Keratinocyte (primary cell): ENCODE results near the gene RFX3. TPM values are rescaled to one million over a fixed set of nuclear protein-coding genes. Genes with fewer than 3 reads are reported as not detected.

ENCODE experiments used
- DNase-seq: peaks from one replicate; pipeline ENCODE4 v3.0.0-alpha.2; 2011; ENCODE audit warnings: low read depth, missing footprints, low spot score
- FAIRE-seq: peaks from 2 replicates; lab custom pipeline; 2011; peaks lifted over from hg19 to GRCh38; lab: Jason Lieb, UNC
- H2AFZ ChIP-seq: 2 replicates; pipeline ENCODE4 v1.6.0; 2012; ENCODE audit warnings: low read length, control low read depth, inconsistent platforms; ENCODE audit not compliant: control insufficient read depth
- H3K27ac ChIP-seq: 2 replicates; pipeline ENCODE4 v1.5.1; 2011; ENCODE audit warnings: low read length; ENCODE audit not compliant: control insufficient read depth, insufficient read depth
- H3K27me3 ChIP-seq: 3 replicates; pipeline ENCODE4 v1.6.0; 2011; ENCODE audit warnings: low read length; ENCODE audit not compliant: control insufficient read depth, insufficient read depth; ENCODE audit errors: extremely low read depth
- H3K36me3 ChIP-seq, 2 experiments: 2 replicates in 1 of 2; 3 replicates in 1 of 2; pipeline ENCODE4 v1.5.1; 2011; ENCODE audit warnings: low read length in 2 of 2, mild to moderate bottlenecking in 1 of 2; ENCODE audit not compliant: control insufficient read depth in 2 of 2, insufficient read depth in 2 of 2; ENCODE audit errors: extremely low read depth in 1 of 2
- H3K4me1 ChIP-seq: 3 replicates; pipeline ENCODE4 v1.5.1; 2011; ENCODE audit warnings: low read length; ENCODE audit not compliant: control insufficient read depth, insufficient read depth; ENCODE audit errors: extremely low read depth
- H3K4me2 ChIP-seq: 3 replicates; pipeline ENCODE4 v1.6.0; 2011; ENCODE audit warnings: low read depth, low read length; ENCODE audit not compliant: control insufficient read depth, insufficient read depth; ENCODE audit errors: extremely low read depth
- H3K4me3 ChIP-seq, 3 experiments: fragments of 200-600 bp in 1 of 3; sonication (generic) in 1 of 3; 2 replicates in 2 of 3; 3 replicates in 1 of 3; pipeline ENCODE4 v1.5.1; 2011 to 2016; ENCODE audit warnings: low read length in 3 of 3, mild to moderate bottlenecking in 3 of 3, control low read depth in 2 of 3, inconsistent platforms in 1 of 3, low read depth in 1 of 3, mixed read lengths in 1 of 3, mixed run types in 1 of 3, moderate library complexity in 1 of 3; ENCODE audit not compliant: control insufficient read depth in 2 of 3, insufficient read depth in 2 of 3; ENCODE audit errors: extremely low read depth in 1 of 3
- H3K79me2 ChIP-seq: 2 replicates; pipeline ENCODE4 v1.6.0; 2012; ENCODE audit warnings: low read length; ENCODE audit not compliant: control insufficient read depth, insufficient read depth
- H3K9ac ChIP-seq: 3 replicates; pipeline ENCODE4 v1.6.0; 2011; ENCODE audit warnings: low read length; ENCODE audit not compliant: control insufficient read depth, insufficient read depth; ENCODE audit errors: extremely low read depth
- H3K9me1 ChIP-seq: 3 replicates; pipeline ENCODE4 v1.6.0; 2011; ENCODE audit warnings: low read length; ENCODE audit not compliant: control insufficient read depth, insufficient read depth; ENCODE audit errors: extremely low read depth
- H3K9me3 ChIP-seq: 2 replicates; pipeline ENCODE4 v1.5.1; 2012; ENCODE audit warnings: low read depth, low read length; ENCODE audit not compliant: control insufficient read depth
- H4K20me1 ChIP-seq: 3 replicates; pipeline ENCODE4 v1.6.0; 2011; ENCODE audit warnings: low read length; ENCODE audit not compliant: control insufficient read depth, insufficient read depth; ENCODE audit errors: extremely low read depth
- CTCF ChIP-seq, 3 experiments: IDR thresholded peaks in 1 of 3; conservative IDR thresholded peaks in 1 of 3; optimal IDR thresholded peaks in 1 of 3; 2 replicates in 2 of 3; 3 replicates in 1 of 3; pipeline versions ENCODE3 to v1.5.1; 2011; ENCODE audit warnings: low read length in 3 of 3, mild to moderate bottlenecking in 3 of 3, moderate library complexity in 2 of 3, control low read depth in 1 of 3, inconsistent platforms in 1 of 3; ENCODE audit not compliant: insufficient read depth in 2 of 3; ENCODE audit errors: extremely low read depth in 1 of 3
- EZH2 ChIP-seq: IDR thresholded peaks from one replicate; pipeline ENCODE4 v1.6.1; 2012; ENCODE audit warnings: inconsistent platforms, mild to moderate bottlenecking, low read length, moderate library complexity
- dilution Hi-C: fragments of 300-500 bp; cut with MboI; formaldehyde crosslinking; loops from one replicate; pipeline ENCODE4 v1.7.0; 2020; ENCODE audit warnings: low sequenced_read_pairs; ENCODE audit not compliant: extremely low pct_ligation_motif_present
- polyA plus RNA-seq, 5 experiments: library from polyadenylated mRNA; depleted of rRNA in 3 of 5; stranded (reverse) in 3 of 5; stranded (forward) in 1 of 5; unstranded in 1 of 5; fragments of >200 nt; gene quantifications; 1 replicate in 1 of 5; 2 replicates in 3 of 5; 3 replicates in 1 of 5; pipeline versions ENCODE4 v1.2.1 to v1.2.3, GENCODE V29; 2011 to 2012; ENCODE audit warnings: missing spikeins in 2 of 5, low read depth in 1 of 5, low replicate concordance in 1 of 5

RFX3 gene
- polyA plus RNA-seq, 1 donor (not counting 4 experiments of a cell fraction or from before 2014, with no cell fraction given): 1.8 TPM

GRCh38 chr9:3403315-3403714 is 122.5 kb downstream of the RFX3 start:
- dilution Hi-C loops: no loop called here
- FAIRE-seq (no peak), DNase-seq (no peak)
- no peaks in the 10 kb centered on the region for H3K9me3 ChIP-seq
- H3K27ac ChIP-seq: no peak overlapping the region
- no peaks in the 10 kb centered on the region for H3K9me1 ChIP-seq
- no peaks in the 10 kb centered on the region for H3K4me1 ChIP-seq
- no peak overlapping the region for H3K4me3 ChIP-seq
- H3K9ac ChIP-seq: no peak overlapping the region
- H3K27me3 ChIP-seq: no peaks in the 10 kb centered on the region
- no peak overlapping the region for H2AFZ ChIP-seq
- TF ChIP-seq CTCF (optimal IDR thresholded peaks at IDR 0.05 in 1 of 3, IDR thresholded peaks at IDR 0.05 in 1 of 3, conservative IDR thresholded peaks at IDR 0.05 in 1 of 3; ENCODE audit: extremely low read depth in 1 of 3, insufficient read depth in 2 of 3, low read length in 3 of 3) (no peak), EZH2 (no peak)
- no peak overlapping the region for H3K4me2 ChIP-seq
- H4K20me1 ChIP-seq: no peaks in the 10 kb centered on the region
- no peaks in the 10 kb centered on the region for H3K36me3 ChIP-seq
- H3K79me2 ChIP-seq: no peaks in the 10 kb centered on the region

- dilution Hi-C loops: no loop called here
Measured at GRCh38 chr9:3401221-3401954, 124.4 kb downstream of the RFX3 start.

More at GRCh38 chr9:3401221-3401954, 124.4 kb downstream of the RFX3 start:
- Histone ChIP-seq H3K36me3 (no peaks in the 10 kb centered on the region), H3K9ac (no peak overlapping the region), H3K9me1 (no peaks in the 10 kb centered on the region), H3K27me3 (no peaks in the 10 kb centered on the region), H3K79me2 (no peaks in the 10 kb centered on the region), H2AFZ (no peak overlapping the region), H3K4me2 (no peak overlapping the region), H3K4me1 (no peaks in the 10 kb centered on the region), H3K27ac (no peak overlapping the region), H3K9me3 (no peaks in the 10 kb centered on the region), H4K20me1 (no peaks in the 10 kb centered on the region), H3K4me3 (no peak overlapping the region)
- no peak for DNase-seq
- peak; percentile 13 for FAIRE-seq
- no peak for TF ChIP-seq CTCF (optimal IDR thresholded peaks at IDR 0.05 in 1 of 3, IDR thresholded peaks at IDR 0.05 in 1 of 3, conservative IDR thresholded peaks at IDR 0.05 in 1 of 3; ENCODE audit: extremely low read depth in 1 of 3, insufficient read depth in 2 of 3, low read length in 3 of 3)
- no peak for TF ChIP-seq EZH2
